Ascending aorta (tissue), 2 donors: ENCODE measurements around the gene VWA3A. TPM values are rescaled to one million over a fixed set of nuclear protein-coding genes. Genes with fewer than 3 reads are reported as not detected.
A peak's percentile ranks its signal among the peaks of the same experiment; 100 is the strongest.

ENCODE experiments used
- DNase-seq, 2 donors: peaks; one replicate each; pipeline ENCODE4 v3.0.0-alpha.2; 2019; ENCODE audit warnings: low spot score in 2 of 2
- H3K27ac ChIP-seq, 2 donors: fragments of 200-600 bp; sonication (generic); one replicate each; pipeline ENCODE4 v1.5.1; 2016 to 2017; ENCODE audit warnings: mild to moderate bottlenecking in 1 of 2
- H3K27me3 ChIP-seq: fragments of 200-600 bp; sonication (generic); one replicate; pipeline ENCODE4 v1.5.1; 2017
- H3K36me3 ChIP-seq, 2 donors: fragments of 200-600 bp; sonication (generic); one replicate each; pipeline ENCODE4 v1.5.1; 2016
- H3K4me1 ChIP-seq, 2 donors: fragments of 200-600 bp; sonication (generic); one replicate each; pipeline ENCODE4 v1.5.1; 2016 to 2017; ENCODE audit warnings: mild to moderate bottlenecking in 1 of 2
- H3K4me3 ChIP-seq, 2 donors: fragments of 200-600 bp; sonication (generic); one replicate each; pipeline ENCODE4 v1.5.1; 2016 to 2017; ENCODE audit warnings: mild to moderate bottlenecking in 1 of 2
- H3K9me3 ChIP-seq, 2 donors: fragments of 200-600 bp; sonication (generic); one replicate each; pipeline ENCODE4 v1.5.1; 2016
- CTCF ChIP-seq, 3 experiments: fragments of 200-600 bp in 2 of 3; fragments of 450-650 bp in 1 of 3; sonication (generic) in 2 of 3; IDR thresholded peaks; one replicate each; pipeline ENCODE4 v1.5.1; 2016 to 2019; ENCODE audit warnings: antibody characterized with exemption in 3 of 3, mild to moderate bottlenecking in 1 of 3, moderate library complexity in 1 of 3
- intact Hi-C: fragments of 100-400 bp; cut with DNase I; formaldehyde crosslinking; loops from one replicate; pipeline ENCODE4 v1.15.1; 2023
- total RNA-seq: library from RNA; depleted of rRNA; stranded (reverse); fragments of >200 nt; gene quantifications from one replicate; pipeline ENCODE4 v1.1.0, GENCODE V29; 2016

VWA3A gene
- total RNA-seq, 1 donor from 2014 or later = not detected

DNA sequence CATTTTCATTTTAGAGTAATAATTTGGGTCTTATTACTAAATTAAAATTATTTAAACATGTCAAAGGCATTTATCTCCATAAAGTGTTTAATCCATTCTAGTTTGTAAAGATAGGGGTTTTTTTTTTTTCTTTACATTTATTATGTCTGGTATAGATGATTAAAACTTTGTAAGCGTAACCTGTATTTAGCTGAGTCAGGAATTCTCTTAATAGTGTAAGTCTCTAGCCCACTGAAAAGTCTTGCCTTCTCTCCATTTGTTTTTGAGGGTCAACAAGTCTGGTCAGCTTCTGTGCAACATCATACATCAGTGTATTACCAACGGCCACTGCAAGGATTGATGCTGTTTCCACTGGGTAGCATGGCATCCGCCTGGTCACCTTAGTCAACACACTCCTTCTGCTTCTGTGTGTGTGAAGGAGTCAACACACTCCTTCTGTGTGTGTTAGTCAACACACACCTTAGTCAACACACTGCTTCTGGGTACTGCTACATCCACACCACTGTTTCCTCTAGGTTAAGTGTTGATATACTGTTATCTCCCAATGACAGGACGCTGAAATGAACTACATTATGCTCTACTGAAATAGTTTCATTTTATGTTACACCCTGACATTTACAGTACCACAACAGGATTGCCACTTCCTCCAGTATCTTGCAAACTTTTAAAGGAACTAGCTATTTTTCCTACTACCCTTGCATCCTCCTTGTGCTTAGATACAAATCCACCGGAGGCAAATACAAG, 37.3 kb upstream of the VWA3A start:
- Histone ChIP-seq H3K27me3 (no peaks in the 10 kb centered on the region), H3K27ac (no peak overlapping the region), H3K4me3 (no peak overlapping the region), H3K4me1 (no peaks in the 10 kb centered on the region), H3K9me3 (no peaks in the 10 kb centered on the region), H3K36me3 (no peaks in the 10 kb centered on the region)
- DNase-seq = no peak
- no peak for TF ChIP-seq CTCF (IDR thresholded peaks at IDR 0.05)
- intact Hi-C loops = no loop called here

DNA sequence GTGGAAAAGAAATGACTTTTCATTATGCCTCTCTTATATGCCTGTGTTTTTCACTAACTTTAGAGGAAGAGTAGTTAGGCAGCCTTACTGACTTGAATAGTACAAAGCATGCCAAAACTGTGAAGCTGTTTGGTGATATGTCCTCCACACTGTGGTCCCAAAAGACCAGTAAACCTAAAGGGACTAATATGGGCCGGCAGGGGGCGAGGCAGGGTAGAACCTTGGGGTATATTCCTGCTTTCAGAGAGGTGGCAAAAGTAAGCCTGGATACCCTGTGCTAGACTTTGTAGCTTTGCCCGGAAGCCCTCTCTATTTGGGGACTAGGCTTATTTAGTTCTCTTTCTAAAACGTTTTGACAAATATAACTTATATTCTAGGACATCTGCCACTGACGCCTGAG, 36.5 kb upstream of the VWA3A start:
- intact Hi-C loops = no loop called here
- Histone ChIP-seq H3K27ac (no peak overlapping the region), H3K9me3 (no peaks in the 10 kb centered on the region), H3K36me3 (no peaks in the 10 kb centered on the region), H3K27me3 (no peaks in the 10 kb centered on the region), H3K4me3 (no peak overlapping the region), H3K4me1 (no peaks in the 10 kb centered on the region)
- no peak for TF ChIP-seq CTCF (IDR thresholded peaks at IDR 0.05)
- no peak for DNase-seq

- no peak for DNase-seq
- no peak overlapping the region for H3K27ac ChIP-seq
- H3K4me1 ChIP-seq = no peaks in the 10 kb centered on the region
- intact Hi-C loops = no loop called here
- H3K9me3 ChIP-seq = peaks cover 0 to 10% of the 10 kb centered on the region in 2 donors
- H3K4me3 ChIP-seq = no peak overlapping the region
- H3K36me3 ChIP-seq = peaks cover 0 to 6% of the 10 kb centered on the region in 2 donors
- no peak for TF ChIP-seq CTCF (IDR thresholded peaks at IDR 0.05)
- no peaks in the 10 kb centered on the region for H3K27me3 ChIP-seq
Observed at GRCh38 chr16:22063888-22064467, 28.4 kb upstream of the VWA3A start.

DNA sequence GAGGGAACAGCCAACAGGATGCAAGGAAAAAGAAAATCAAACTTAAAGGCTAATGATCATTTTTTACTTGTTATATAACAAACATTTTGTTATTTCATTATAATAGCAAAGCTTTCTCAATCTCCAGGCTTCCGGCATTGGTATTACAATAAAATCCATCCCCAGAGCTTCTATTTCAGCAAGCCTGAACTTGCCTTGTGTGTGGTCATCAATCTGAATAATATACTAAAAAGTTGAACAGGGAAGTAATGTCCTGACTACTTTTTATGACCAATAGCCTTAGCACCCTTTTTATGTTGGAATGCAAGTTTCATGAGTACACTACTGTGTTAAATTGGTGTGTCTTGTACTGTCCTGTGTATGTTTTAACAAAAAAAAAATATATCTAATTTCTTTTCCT, 27.1 kb upstream of the VWA3A start:
- intact Hi-C loops = no loop called here
- Histone ChIP-seq H3K36me3 (peaks cover 0 to 6% of the 10 kb centered on the region in 2 donors), H3K27ac (no peak overlapping the region), H3K9me3 (peaks cover 0 to 10% of the 10 kb centered on the region in 2 donors), H3K27me3 (no peaks in the 10 kb centered on the region), H3K4me1 (peaks cover 0 to 7% of the 10 kb centered on the region in 2 donors), H3K4me3 (no peak overlapping the region)
- no peak for DNase-seq
- TF ChIP-seq CTCF (IDR thresholded peaks at IDR 0.05) = no peak

- H3K27ac ChIP-seq = peak overlapping the region; percentile 30 to 56
- DNase-seq = no peak
- peaks cover 0 to 17% of the 10 kb centered on the region in 2 donors for H3K4me1 ChIP-seq
- H3K4me3 ChIP-seq = peak overlapping the region; percentile 14 to 35
- H3K9me3 ChIP-seq = peaks cover 0 to 10% of the 10 kb centered on the region in 2 donors
- H3K27me3 ChIP-seq = no peaks in the 10 kb centered on the region
- intact Hi-C loops = loop anchor here (10.0 kb wide), 1 partner anchor 224 kb away; the partner anchor contains the start of gene POLR3E
- no peak for TF ChIP-seq CTCF (IDR thresholded peaks at IDR 0.05)
- H3K36me3 ChIP-seq = peaks cover 0 to 6% of the 10 kb centered on the region in 2 donors
Observed at GRCh38 chr16:22070361-22071330, 21.7 kb upstream of the VWA3A start.
